HepG2 (cell line): Measurements from ENCODE around the gene FAM229A. TPM values are rescaled to one million over a fixed set of nuclear protein-coding genes. Genes with fewer than 3 reads are reported as not detected.
A peak's percentile ranks its signal among the peaks of the same experiment; 100 is the strongest.

Source experiments
- ATAC-seq: fragments of 200-7000 bp; cut with Tn5 transposase; 3 replicates; pipeline ENCODE4 v1.9.1; 2020; ENCODE audit warnings: mild to moderate bottlenecking, moderate library complexity
- BruUV-seq: library from RNA; stranded (reverse); fragments of 400-500 nt; replicated peaks from 2 replicates; lab custom pipeline; 2021; lab: Mats Ljungman, UMichigan
- CTCF ChIA-PET: fragments of 300-600 bp; formaldehyde crosslinking; extraction: SDS; loops from one replicate; lab custom pipeline; 2021; ENCODE audit warnings: low total read pairs, inconsistent platforms, low intra/inter-chr PET ratio; lab: Yijun Ruan, JAX
- POLR2A ChIA-PET: fragments of 350-600 bp; sonication (Branson Sonifier 250); formaldehyde crosslinking; loops from one replicate; lab custom pipeline; 2020; ENCODE audit warnings: antibody characterized with exemption, inconsistent platforms; lab: Yijun Ruan, JAX
- DNase-seq: peaks from one replicate; pipeline ENCODE4 v3.0.0-alpha.2; 2015; ENCODE audit warnings: low spot score
- FAIRE-seq: peaks from 3 replicates; lab custom pipeline; 2011; peaks lifted over from hg19 to GRCh38; lab: Jason Lieb, UNC
- H2AFZ ChIP-seq: one replicate; pipeline ENCODE4 v1.6.1; 2011; ENCODE audit warnings: low read length, inconsistent platforms
- H3K27ac ChIP-seq: fragments of 300-600 bp; 3 replicates; pipeline ENCODE4 v1.8.0; 2011; ENCODE audit warnings: mixed run types, mild to moderate bottlenecking, mixed read lengths, low read length, inconsistent platforms; ENCODE audit not compliant: insufficient read depth; ENCODE audit errors: extremely low read length
- H3K27me3 ChIP-seq, 2 experiments: fragments of 200-600 bp in 1 of 2; 2 replicates in 1 of 2; 3 replicates in 1 of 2; pipeline versions ENCODE4 v1.6.0 to v1.8.0; 2011; ENCODE audit warnings: low read length in 2 of 2, mild to moderate bottlenecking in 2 of 2, moderate library complexity in 2 of 2, inconsistent platforms in 1 of 2; ENCODE audit not compliant: insufficient read depth in 2 of 2, control insufficient read depth in 1 of 2
- H3K36me3 ChIP-seq, 2 experiments: fragments of 200-600 bp in 1 of 2; replicated peaks in 1 of 2; 2 replicates in 1 of 2; 3 replicates in 1 of 2; pipeline versions ENCODE4 v1.5.1 to v1.8.0; 2011; ENCODE audit warnings: low read length in 2 of 2, inconsistent platforms in 1 of 2; ENCODE audit not compliant: insufficient read depth in 2 of 2, control insufficient read depth in 1 of 2
- H3K4me1 ChIP-seq: 2 replicates; pipeline ENCODE4 v1.5.1; 2012; ENCODE audit warnings: low read length, inconsistent platforms; ENCODE audit not compliant: insufficient read depth
- H3K4me2 ChIP-seq: 2 replicates; pipeline ENCODE4 v1.6.0; 2011; ENCODE audit warnings: low read depth, low read length, inconsistent platforms
- H3K4me3 ChIP-seq, 3 experiments: fragments of 200-600 bp in 1 of 3; sonication (generic), shearing (Covaris generic) in 1 of 3; replicated peaks in 1 of 3; 2 replicates each; pipeline ENCODE4 v1.5.1; 2011 to 2016; ENCODE audit warnings: low read length in 3 of 3, inconsistent platforms in 2 of 3, low read depth in 2 of 3, mild to moderate bottlenecking in 2 of 3, control low read depth in 1 of 3, mixed read lengths in 1 of 3; ENCODE audit not compliant: insufficient read depth in 1 of 3
- H3K79me2 ChIP-seq: one replicate; pipeline ENCODE4 v1.6.1; 2011; ENCODE audit warnings: low read length, inconsistent platforms; ENCODE audit not compliant: insufficient read depth
- H3K9ac ChIP-seq: 2 replicates; pipeline ENCODE4 v1.6.0; 2011; ENCODE audit warnings: mild to moderate bottlenecking, low read depth, low read length, inconsistent platforms; ENCODE audit not compliant: insufficient read depth
- H3K9me3 ChIP-seq: 2 replicates; pipeline ENCODE4 v1.5.1; 2012; ENCODE audit warnings: mild to moderate bottlenecking, low read length
- H4K20me1 ChIP-seq: 2 replicates; pipeline ENCODE4 v1.6.0; 2011; ENCODE audit warnings: inconsistent platforms, mild to moderate bottlenecking, low read length, moderate library complexity; ENCODE audit not compliant: insufficient read depth
- DPF2 ChIP-seq: sonication (generic); formaldehyde crosslinking; IDR thresholded peaks from 2 replicates; pipeline ENCODE4 v1.4.0; 2020; ENCODE audit warnings: mild to moderate bottlenecking, low read depth, missing genetic modification reagents, borderline replicate concordance
- ETV5 ChIP-seq: IDR thresholded peaks from 2 replicates; pipeline ENCODE4 v1.6.1; 2018; ENCODE audit warnings: missing biosample characterization, missing genetic modification reagents, inconsistent platforms, borderline replicate concordance
- GATAD2A ChIP-seq: IDR thresholded peaks from 2 replicates; pipeline ENCODE4 v1.6.1; 2016
- MED1 ChIP-seq: sonication (generic); formaldehyde crosslinking; IDR thresholded peaks from 2 replicates; pipeline ENCODE4 v1.4.0; 2020; ENCODE audit warnings: missing genetic modification reagents
- NFKB2 ChIP-seq: sonication (generic); formaldehyde crosslinking; IDR thresholded peaks from 2 replicates; pipeline ENCODE4 v1.4.0; 2020; ENCODE audit warnings: missing genetic modification reagents, borderline replicate concordance
- REPIN1 ChIP-seq: sonication (generic); formaldehyde crosslinking; IDR thresholded peaks from 2 replicates; pipeline ENCODE4 v1.8.0; 2022; ENCODE audit warnings: missing genetic modification reagents, low read depth, mild to moderate bottlenecking, borderline replicate concordance
- SAP130 ChIP-seq: IDR thresholded peaks from 2 replicates; pipeline ENCODE4 v1.6.1; 2016; ENCODE audit warnings: low read depth
- SCMH1 ChIP-seq: sonication (generic); formaldehyde crosslinking; IDR thresholded peaks from 2 replicates; pipeline ENCODE4 v1.9.0; 2021; ENCODE audit warnings: missing genetic modification reagents, mild to moderate bottlenecking, borderline replicate concordance
- STAG1 ChIP-seq: sonication (generic); formaldehyde crosslinking; IDR thresholded peaks from 2 replicates; pipeline ENCODE4 v1.4.0; 2020; ENCODE audit warnings: missing genetic modification reagents
- TARDBP ChIP-seq: sonication (generic); formaldehyde crosslinking; IDR thresholded peaks from 2 replicates; pipeline ENCODE4 v1.8.0; 2022; ENCODE audit warnings: mild to moderate bottlenecking, missing genetic modification reagents
- ZEB1 ChIP-seq: IDR thresholded peaks from 2 replicates; pipeline ENCODE4 v1.6.1; 2012; ENCODE audit warnings: mild to moderate bottlenecking, low read depth, inconsistent platforms; ENCODE audit not compliant: insufficient replicate concordance
- ZNF33A ChIP-seq: sonication (generic); formaldehyde crosslinking; IDR thresholded peaks from 2 replicates; pipeline ENCODE4 v1.5.1; 2020; ENCODE audit warnings: missing genetic modification reagents, mild to moderate bottlenecking, moderate library complexity, borderline replicate concordance
- ZNF44 ChIP-seq: sonication (generic); formaldehyde crosslinking; IDR thresholded peaks from 2 replicates; pipeline ENCODE4 v1.5.1; 2020; ENCODE audit warnings: mild to moderate bottlenecking, missing genetic modification reagents
- WGBS: methylation state at CpG from one replicate; pipeline ENCODE4 v1.1.6; 2017; ENCODE audit warnings: low lambda C conversion rate; 5-methylcytosine and 5-hydroxymethylcytosine counted together
- in situ Hi-C: cut with HindIII; loops from 2 replicates; pipeline ENCODE4 v1.10.0; 2017; ENCODE audit warnings: low pct_unique_long_range_greater_than_20kb; ENCODE audit not compliant: extremely low pct_ligation_motif_present
- intact Hi-C: fragments of 100-400 bp; cut with micrococcal nuclease; formaldehyde crosslinking; loops from one replicate; pipeline ENCODE4 v1.10.0; 2022; ENCODE audit not compliant: unreplicated experiment
- polyA plus RNA-seq, 8 experiments: library from polyadenylated mRNA; depleted of rRNA in 3 of 8; stranded (reverse) in 7 of 8; unstranded in 1 of 8; fragments of >200 nt; fragmentation: Illumina TruSeq in 4 of 8; extraction: Trizol in 4 of 8; gene quantifications; 2 replicates each; pipeline versions ENCODE4 v1.2.1 to v1.2.3, GENCODE V29; 2011 to 2016; ENCODE audit warnings: low read depth in 4 of 8, missing spikeins in 1 of 8, mixed read lengths in 1 of 8; ENCODE audit not compliant: insufficient read depth in 1 of 8
- total RNA-seq, 5 experiments: library from RNA; depleted of rRNA; stranded (reverse); fragments of >200 nt; fragmentation: Illumina TruSeq; extraction: Trizol; gene quantifications; 2 replicates each; pipeline ENCODE4 v1.2.3, GENCODE V29; 2016; ENCODE audit warnings: low read depth in 1 of 5
- TF ChIP-seq, protein P1 (sequence below): sonication (generic); formaldehyde crosslinking; IDR thresholded peaks from 2 replicates; pipeline ENCODE4 v1.5.0; 2020; ENCODE audit warnings: missing genetic modification reagents
- TF ChIP-seq, protein P2 (sequence below): sonication (generic); formaldehyde crosslinking; IDR thresholded peaks from 2 replicates; pipeline ENCODE4 v1.8.0; 2022; ENCODE audit warnings: missing genetic modification reagents, mild to moderate bottlenecking, borderline replicate concordance
- TF ChIP-seq, protein P3 (sequence below): sonication (generic); formaldehyde crosslinking; IDR thresholded peaks from 2 replicates; pipeline ENCODE4 v1.9.0; 2022; ENCODE audit warnings: missing genetic modification reagents, mild to moderate bottlenecking, borderline replicate concordance

Gene FAM229A
- total and polyA plus RNA-seq, 2 of the 13 experiments (the other 11 are each of a cell fraction or from before 2014, with no cell fraction given) = 3.2 to 17.6 TPM

DNA sequence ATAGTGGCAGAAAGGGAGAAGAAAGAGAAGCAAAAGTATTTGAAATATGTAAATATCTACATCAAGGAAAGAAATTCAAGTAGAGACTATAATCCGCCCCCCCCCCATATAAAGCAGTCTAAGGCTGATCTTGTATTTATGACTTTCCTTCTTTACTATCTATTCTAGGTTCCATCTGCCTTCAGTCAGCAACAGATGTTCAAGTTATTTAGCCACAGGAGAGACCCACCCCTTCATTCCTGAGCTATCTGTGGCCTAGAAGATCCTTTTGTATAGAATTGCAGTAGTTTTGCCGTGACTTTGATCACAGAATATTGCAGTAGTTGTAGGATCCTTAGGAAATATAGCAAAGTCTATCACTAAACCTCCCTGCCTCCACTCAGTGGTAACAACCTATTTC, 42.7 kb upstream of the FAM229A start (continued):
- TF ChIP-seq, protein P1, sequence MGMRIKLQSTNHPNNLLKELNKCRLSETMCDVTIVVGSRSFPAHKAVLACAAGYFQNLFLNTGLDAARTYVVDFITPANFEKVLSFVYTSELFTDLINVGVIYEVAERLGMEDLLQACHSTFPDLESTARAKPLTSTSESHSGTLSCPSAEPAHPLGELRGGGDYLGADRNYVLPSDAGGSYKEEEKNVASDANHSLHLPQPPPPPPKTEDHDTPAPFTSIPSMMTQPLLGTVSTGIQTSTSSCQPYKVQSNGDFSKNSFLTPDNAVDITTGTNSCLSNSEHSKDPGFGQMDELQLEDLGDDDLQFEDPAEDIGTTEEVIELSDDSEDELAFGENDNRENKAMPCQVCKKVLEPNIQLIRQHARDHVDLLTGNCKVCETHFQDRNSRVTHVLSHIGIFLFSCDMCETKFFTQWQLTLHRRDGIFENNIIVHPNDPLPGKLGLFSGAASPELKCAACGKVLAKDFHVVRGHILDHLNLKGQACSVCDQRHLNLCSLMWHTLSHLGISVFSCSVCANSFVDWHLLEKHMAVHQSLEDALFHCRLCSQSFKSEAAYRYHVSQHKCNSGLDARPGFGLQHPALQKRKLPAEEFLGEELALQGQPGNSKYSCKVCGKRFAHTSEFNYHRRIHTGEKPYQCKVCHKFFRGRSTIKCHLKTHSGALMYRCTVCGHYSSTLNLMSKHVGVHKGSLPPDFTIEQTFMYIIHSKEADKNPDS (CRISPR knock-in tag) = no peak
- no peak for TF ChIP-seq ZNF44 (CRISPR knock-in tag)
- TF ChIP-seq ETV5 = no peak
- no peak for TF ChIP-seq ZNF33A (CRISPR knock-in tag)
- no peak for TF ChIP-seq SCMH1 (CRISPR knock-in tag)

DNA sequence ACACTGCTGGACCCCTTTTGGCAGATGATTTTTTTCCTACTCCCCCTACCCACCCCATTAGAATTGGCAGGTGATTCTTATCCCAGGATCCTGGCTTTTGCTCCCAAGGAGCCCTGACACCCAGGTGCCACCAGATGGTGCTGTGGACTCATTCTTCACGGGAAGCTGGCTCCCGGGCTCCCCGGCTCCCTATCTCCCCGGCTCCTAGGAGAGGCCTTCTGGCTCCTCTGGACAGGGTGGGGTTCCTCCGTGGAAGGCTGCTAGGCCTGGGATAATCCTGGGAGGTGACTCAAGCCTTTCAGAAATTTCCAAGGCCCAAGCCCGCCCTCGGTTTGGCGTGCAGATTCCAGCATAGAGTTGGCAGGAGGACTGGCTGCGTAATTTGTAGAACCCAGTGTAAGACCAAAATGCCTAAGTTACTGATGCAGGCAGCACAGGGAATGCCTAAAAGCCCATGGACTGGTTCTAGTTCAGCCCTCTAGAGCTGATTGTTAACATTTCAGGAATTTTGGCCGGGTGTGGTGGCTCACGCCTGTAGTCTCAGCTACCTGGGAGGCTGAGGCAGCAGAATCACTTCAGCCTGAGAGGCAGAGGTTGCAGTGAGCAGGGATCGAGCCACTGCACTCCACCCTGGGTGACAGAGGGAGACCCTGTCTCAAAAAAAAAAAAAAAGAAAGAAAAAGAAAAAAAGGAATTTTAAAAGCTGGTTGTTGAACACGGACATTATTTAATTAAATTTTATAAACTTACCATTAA, 38.8 kb upstream of the FAM229A start:
- H4K20me1 ChIP-seq = no peaks in the 10 kb centered on the region
- BruUV-seq = no TSS peak
- H3K9me3 ChIP-seq = no peaks in the 10 kb centered on the region
- peak overlapping the region; percentile 79 for H2AFZ ChIP-seq
- H3K4me2 ChIP-seq = peak overlapping the region; percentile 82
- H3K79me2 ChIP-seq = no peaks in the 10 kb centered on the region
- peaks cover 13% of the 10 kb centered on the region for H3K4me1 ChIP-seq
- FAIRE-seq = peak; percentile 76
- H3K4me3 ChIP-seq = peak overlapping the region; percentile 22 to 62 (median 46); a peak in 4 of 6 replicates
- intact Hi-C loops (loop anchor here (1.0 to 5.0 kb wide), 2 partner anchors 13 to 46 kb away; no protein-coding TSS in a partner anchor), in situ Hi-C loops (no loop called here)
- peak; percentile 97 for ATAC-seq
- H3K36me3 ChIP-seq = no peaks in the 10 kb centered on the region
- CTCF ChIA-PET = interaction anchor here (0.9 to 3.0 kb wide), 4 partner anchors 11 to 185 kb away, joined by 3 to 39 read pairs (median 5); no protein-coding TSS in a partner anchor
- DNase-seq = peak; percentile 66
- 19% methylated on average over 9 of the region's 13 CpGs for WGBS
- H3K9ac ChIP-seq = peak overlapping the region; percentile 35; the same call in 1 of the 2 replicates
- 0 out of 5 replicates have a peak, but pooled peaks cover 0 to 2% of the 10 kb centered on the region in 2 experiments for H3K27me3 ChIP-seq
- H3K27ac ChIP-seq = no peak overlapping the region
- POLR2A ChIA-PET = interaction anchor here (0.6 to 2.3 kb wide), 3 partner anchors 26 to 237 kb away, joined by 3 to 8 read pairs (median 4); partner anchors contain the start of gene MARCKSL1
- TF ChIP-seq, protein P2, sequence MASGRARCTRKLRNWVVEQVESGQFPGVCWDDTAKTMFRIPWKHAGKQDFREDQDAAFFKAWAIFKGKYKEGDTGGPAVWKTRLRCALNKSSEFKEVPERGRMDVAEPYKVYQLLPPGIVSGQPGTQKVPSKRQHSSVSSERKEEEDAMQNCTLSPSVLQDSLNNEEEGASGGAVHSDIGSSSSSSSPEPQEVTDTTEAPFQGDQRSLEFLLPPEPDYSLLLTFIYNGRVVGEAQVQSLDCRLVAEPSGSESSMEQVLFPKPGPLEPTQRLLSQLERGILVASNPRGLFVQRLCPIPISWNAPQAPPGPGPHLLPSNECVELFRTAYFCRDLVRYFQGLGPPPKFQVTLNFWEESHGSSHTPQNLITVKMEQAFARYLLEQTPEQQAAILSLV (CRISPR knock-in tag) = 0 out of 2 replicates have a peak, but pooled peaks have one; percentile 36
- TF ChIP-seq NFKB2 = peak; percentile 40; the same call in 1 of the 2 replicates
- TF ChIP-seq, protein P3, sequence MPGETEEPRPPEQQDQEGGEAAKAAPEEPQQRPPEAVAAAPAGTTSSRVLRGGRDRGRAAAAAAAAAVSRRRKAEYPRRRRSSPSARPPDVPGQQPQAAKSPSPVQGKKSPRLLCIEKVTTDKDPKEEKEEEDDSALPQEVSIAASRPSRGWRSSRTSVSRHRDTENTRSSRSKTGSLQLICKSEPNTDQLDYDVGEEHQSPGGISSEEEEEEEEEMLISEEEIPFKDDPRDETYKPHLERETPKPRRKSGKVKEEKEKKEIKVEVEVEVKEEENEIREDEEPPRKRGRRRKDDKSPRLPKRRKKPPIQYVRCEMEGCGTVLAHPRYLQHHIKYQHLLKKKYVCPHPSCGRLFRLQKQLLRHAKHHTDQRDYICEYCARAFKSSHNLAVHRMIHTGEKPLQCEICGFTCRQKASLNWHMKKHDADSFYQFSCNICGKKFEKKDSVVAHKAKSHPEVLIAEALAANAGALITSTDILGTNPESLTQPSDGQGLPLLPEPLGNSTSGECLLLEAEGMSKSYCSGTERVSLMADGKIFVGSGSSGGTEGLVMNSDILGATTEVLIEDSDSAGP (CRISPR knock-in tag) = peak; percentile 44; the same call in 1 of the 2 replicates
- TF ChIP-seq MED1 (CRISPR knock-in tag) = 0 out of 2 replicates have a peak, but pooled peaks have one; percentile 15
- 0 out of 2 replicates have a peak, but pooled peaks have one; percentile 34 for TF ChIP-seq REPIN1 (CRISPR knock-in tag)
- TF ChIP-seq SAP130 = peak; percentile 14
- no peak for TF ChIP-seq DPF2 (CRISPR knock-in tag)
- TF ChIP-seq GATAD2A (CRISPR knock-in tag) = 0 out of 2 replicates have a peak, but pooled peaks have one; percentile 29
- TF ChIP-seq ZEB1 = no peak
- peak; percentile 49; the same call in 1 of the 2 replicates for TF ChIP-seq TARDBP (CRISPR knock-in tag)
- TF ChIP-seq STAG1 (CRISPR knock-in tag) = peak; percentile 82
